OCI-LY1 (cell line): ENCODE measurements around the gene DNAH17.

ENCODE experiments used
- EZH2 ChIP-seq: fragments of 200-600 bp; sonication (generic), shearing (Covaris generic); IDR thresholded peaks from 2 replicates; pipeline ENCODE4 v1.8.0; 2017; ENCODE audit warnings: borderline replicate concordance, mixed run types, mild to moderate bottlenecking, antibody characterized with exemption, low read length, moderate library complexity, mixed read lengths
- TF ChIP-seq, protein P1 (sequence below): fragments of 200-600 bp; sonication (generic), shearing (Covaris generic); IDR thresholded peaks from 2 replicates; pipeline ENCODE4 v1.5.1; 2017; ENCODE audit warnings: mild to moderate bottlenecking, antibody characterized with exemption, low read length, moderate library complexity, mixed read lengths

DNA sequence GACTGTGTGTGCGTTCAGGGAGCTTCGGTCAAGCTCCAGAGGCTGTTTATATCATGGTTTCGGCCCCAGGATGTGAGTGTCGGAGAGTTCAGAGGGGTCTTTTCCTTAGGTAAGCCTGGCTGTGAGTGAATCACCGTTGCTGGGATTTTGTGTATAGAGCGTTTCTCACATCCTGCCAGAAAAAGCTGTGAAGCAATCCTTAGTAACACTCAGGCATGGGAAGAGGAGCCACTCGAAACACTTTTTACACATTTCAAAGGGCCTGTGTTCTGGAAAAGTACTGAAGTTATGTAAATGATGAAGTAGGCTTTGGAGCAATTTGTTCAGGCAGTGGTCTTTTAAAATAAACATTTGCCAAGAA lies 198.1 kb downstream of the DNAH17 start:
- TF ChIP-seq, protein P1, sequence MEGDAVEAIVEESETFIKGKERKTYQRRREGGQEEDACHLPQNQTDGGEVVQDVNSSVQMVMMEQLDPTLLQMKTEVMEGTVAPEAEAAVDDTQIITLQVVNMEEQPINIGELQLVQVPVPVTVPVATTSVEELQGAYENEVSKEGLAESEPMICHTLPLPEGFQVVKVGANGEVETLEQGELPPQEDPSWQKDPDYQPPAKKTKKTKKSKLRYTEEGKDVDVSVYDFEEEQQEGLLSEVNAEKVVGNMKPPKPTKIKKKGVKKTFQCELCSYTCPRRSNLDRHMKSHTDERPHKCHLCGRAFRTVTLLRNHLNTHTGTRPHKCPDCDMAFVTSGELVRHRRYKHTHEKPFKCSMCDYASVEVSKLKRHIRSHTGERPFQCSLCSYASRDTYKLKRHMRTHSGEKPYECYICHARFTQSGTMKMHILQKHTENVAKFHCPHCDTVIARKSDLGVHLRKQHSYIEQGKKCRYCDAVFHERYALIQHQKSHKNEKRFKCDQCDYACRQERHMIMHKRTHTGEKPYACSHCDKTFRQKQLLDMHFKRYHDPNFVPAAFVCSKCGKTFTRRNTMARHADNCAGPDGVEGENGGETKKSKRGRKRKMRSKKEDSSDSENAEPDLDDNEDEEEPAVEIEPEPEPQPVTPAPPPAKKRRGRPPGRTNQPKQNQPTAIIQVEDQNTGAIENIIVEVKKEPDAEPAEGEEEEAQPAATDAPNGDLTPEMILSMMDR, result no peak
- no peak for TF ChIP-seq EZH2
